NT2/D1 (cell line): ENCODE results near the gene NLGN4Y.
"Not testable (repeated sequence)": the region's sequence is repeated elsewhere in the genome, so short reads cannot be mapped to it uniquely, and the experiment has no call there.

Source experiments
- DNase-seq: peaks from one replicate; pipeline ENCODE4 v3.0.0-alpha.2; 2011; ENCODE audit warnings: low read depth, low spot score
- H3K27me3 ChIP-seq: 2 replicates; pipeline ENCODE4 v1.6.0; 2011; ENCODE audit warnings: mild to moderate bottlenecking; ENCODE audit not compliant: insufficient read length, insufficient read depth
- H3K36me3 ChIP-seq: 2 replicates; pipeline ENCODE4 v1.6.1; 2011; ENCODE audit warnings: mild to moderate bottlenecking, low read length, mixed read lengths; ENCODE audit not compliant: insufficient read depth, insufficient read length
- H3K4me1 ChIP-seq: 2 replicates; pipeline ENCODE4 v1.5.1; 2011; ENCODE audit not compliant: insufficient read depth, insufficient read length
- H3K4me3 ChIP-seq: 2 replicates; pipeline ENCODE4 v1.5.1; 2011; ENCODE audit warnings: low read depth; ENCODE audit not compliant: insufficient read length
- H3K9ac ChIP-seq: 2 replicates; pipeline ENCODE4 v1.6.0; 2011; ENCODE audit warnings: low read depth; ENCODE audit not compliant: insufficient read length
- H3K9me3 ChIP-seq: 2 replicates; pipeline ENCODE4 v1.5.1; 2011; ENCODE audit warnings: mild to moderate bottlenecking, low read length; ENCODE audit not compliant: insufficient read depth
- SUZ12 ChIP-seq: IDR thresholded peaks from 2 replicates; pipeline ENCODE4 v1.6.1; 2011; ENCODE audit not compliant: insufficient read length, insufficient read depth; ENCODE audit errors: extremely low read depth
- YY1 ChIP-seq: IDR thresholded peaks from 2 replicates; pipeline ENCODE4 v1.6.1; 2011; ENCODE audit not compliant: insufficient read length, insufficient read depth
- ZNF274 ChIP-seq: IDR thresholded peaks from 2 replicates; pipeline ENCODE4 v1.6.1; 2011; ENCODE audit warnings: mild to moderate bottlenecking, low read depth, low read length

The NLGN4Y gene

GRCh38 chrY:14837466-14837865 lies 313.1 kb downstream of the NLGN4Y start:
- no peak overlapping the region for H3K4me3 ChIP-seq
- no peak for DNase-seq
- H3K4me1 ChIP-seq, result no peaks in the 10 kb centered on the region
- no peak overlapping the region for H3K9ac ChIP-seq
- H3K9me3 ChIP-seq, result no peaks in the 10 kb centered on the region
- no peaks in the 10 kb centered on the region for H3K36me3 ChIP-seq
- TF ChIP-seq YY1 (no peak), ZNF274 (no peak), SUZ12 (no peak)
- H3K27me3 ChIP-seq, result no peaks in the 10 kb centered on the region

- TF ChIP-seq ZNF274 (no peak), SUZ12 (no peak)
- Histone ChIP-seq H3K4me1 (no peaks in the 10 kb centered on the region), H3K9me3 (no peaks in the 10 kb centered on the region), H3K4me3 (no peak overlapping the region), H3K27me3 (no peaks in the 10 kb centered on the region), H3K9ac (no peak overlapping the region), H3K36me3 (no peaks in the 10 kb centered on the region)
- no peak for DNase-seq
Observed at GRCh38 chrY:14850734-14851133, 326.4 kb downstream of the NLGN4Y start.

GRCh38 chrY:14860448-14860847 lies 336.1 kb downstream of the NLGN4Y start:
- Histone ChIP-seq H3K9me3 (no peaks in the 10 kb centered on the region), H3K4me3 (no peak overlapping the region), H3K4me1 (no peaks in the 10 kb centered on the region), H3K9ac (no peak overlapping the region), H3K36me3 (no peaks in the 10 kb centered on the region), H3K27me3 (no peaks in the 10 kb centered on the region)
- no peak for DNase-seq
- no peak for TF ChIP-seq SUZ12
- TF ChIP-seq ZNF274, result no peak
- TF ChIP-seq YY1, result no peak

- H3K36me3 ChIP-seq, H3K9ac ChIP-seq: not testable (repeated sequence)
Observed at GRCh38 chrY:14861033-14861432, 336.7 kb downstream of the NLGN4Y start.

GRCh38 chrY:14871971-14872370 lies 347.6 kb downstream of the NLGN4Y start:
- no peaks in the 10 kb centered on the region for H3K9me3 ChIP-seq
- H3K4me1 ChIP-seq, result no peaks in the 10 kb centered on the region
- no peaks in the 10 kb centered on the region for H3K27me3 ChIP-seq
- DNase-seq, result no peak
- no peaks in the 10 kb centered on the region for H3K36me3 ChIP-seq
- H3K4me3 ChIP-seq, result no peak overlapping the region
- no peak for TF ChIP-seq SUZ12
- no peak for TF ChIP-seq YY1
- TF ChIP-seq ZNF274, result no peak
- H3K9ac ChIP-seq, result no peak overlapping the region

More at GRCh38 chrY:14861033-14861432, 336.7 kb downstream of the NLGN4Y start:
- DNase-seq, H3K4me3 ChIP-seq, H3K9me3 ChIP-seq, H3K4me1 ChIP-seq, H3K27me3 ChIP-seq: not testable (repeated sequence)
